SU-DHL-6 (cell line): Measurements from ENCODE around the gene FXYD2.

Experiments
- CTCF ChIP-seq: fragments of 200-600 bp; sonication (generic); IDR thresholded peaks from one replicate; pipeline ENCODE4 v1.5.1; 2017; ENCODE audit warnings: antibody characterized with exemption, mild to moderate bottlenecking, low read length, moderate library complexity; ENCODE audit not compliant: insufficient read depth, poor library complexity, severe bottlenecking
- EZH2phosphoT487 ChIP-seq: fragments of 200-600 bp; sonication (generic), shearing (Covaris generic); conservative IDR thresholded peaks from 2 replicates; pipeline ENCODE4 v1.6.1; 2018; ENCODE audit warnings: mild to moderate bottlenecking, antibody characterized with exemption, low read length, moderate library complexity, mixed read lengths

DNA sequence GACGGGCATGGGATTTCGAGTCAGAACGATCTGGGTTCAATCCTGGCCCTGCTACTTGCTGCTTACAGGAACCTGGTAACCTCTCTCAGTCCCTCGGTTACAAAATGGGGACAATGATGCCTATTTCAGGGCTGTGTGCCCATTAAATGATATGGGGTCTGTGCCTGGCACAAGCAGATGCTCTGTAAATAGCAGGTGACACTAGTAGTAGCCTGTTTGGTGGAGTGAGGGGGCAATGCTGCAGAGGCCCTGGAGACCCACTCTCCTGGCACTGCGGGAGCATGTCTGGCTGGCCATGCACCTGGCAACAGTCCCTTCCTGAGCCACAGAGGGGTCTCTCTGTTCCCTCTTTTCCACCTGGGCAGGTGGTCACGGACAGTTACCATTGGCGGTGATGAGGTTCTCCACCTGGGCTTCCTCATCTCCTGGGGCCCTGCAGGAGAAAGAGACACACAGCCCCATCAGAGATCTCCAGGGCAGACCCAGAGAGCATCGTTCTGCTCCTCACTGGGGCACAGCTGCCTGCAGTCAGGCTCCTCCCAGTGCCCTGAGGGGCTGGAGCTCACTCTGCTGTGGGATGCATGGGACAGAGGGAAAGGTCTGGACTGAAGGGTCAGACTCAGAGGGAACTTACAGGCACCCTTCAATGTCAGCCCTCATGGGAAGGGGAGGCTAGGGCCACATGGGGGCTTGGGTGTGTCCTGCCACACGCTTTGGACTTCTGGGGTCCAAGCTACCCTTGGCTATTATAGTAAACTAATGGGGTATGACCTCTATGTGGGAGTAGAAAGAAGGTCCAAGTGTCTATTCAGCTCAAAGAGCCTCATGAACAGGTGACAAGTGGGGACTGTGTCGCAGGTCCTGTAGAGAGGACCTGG, 15.6 kb upstream of the FXYD2 start:
- TF ChIP-seq CTCF: no peak
- TF ChIP-seq EZH2phosphoT487: no peak
